ENCODE data around the gene DUSP15.

GRCh38 chr20:31907046-31907445 is 36.7 kb upstream of the DUSP15 start:
- no peak for TF ChIP-seq EP300 (IDR thresholded peaks at IDR 0.05)
- TF ChIP-seq POLR2A (IDR thresholded peaks at IDR 0.05), result no peak
- TF ChIP-seq CTCF (IDR thresholded peaks at IDR 0.05), result no peak

Data from ovary (tissue), 3 donors.